IPS-18c (cell line): ENCODE measurements around the gene SSB.
"Not testable (repeated sequence)": the region's sequence is repeated elsewhere in the genome, so short reads cannot be mapped to it uniquely, and the experiment has no call there.

ENCODE experiments used
- H3K4me3 ChIP-seq: 2 replicates; pipeline ENCODE4 v1.7.0; 2013; ENCODE audit warnings: low read depth, mild to moderate bottlenecking, low read length, moderate library complexity; ENCODE audit not compliant: insufficient read depth
- H3K9me3 ChIP-seq: one replicate; pipeline ENCODE4 v1.6.1; 2013; ENCODE audit warnings: mild to moderate bottlenecking, low read length, moderate library complexity; ENCODE audit not compliant: control insufficient read depth, insufficient read depth

SSB gene

DNA sequence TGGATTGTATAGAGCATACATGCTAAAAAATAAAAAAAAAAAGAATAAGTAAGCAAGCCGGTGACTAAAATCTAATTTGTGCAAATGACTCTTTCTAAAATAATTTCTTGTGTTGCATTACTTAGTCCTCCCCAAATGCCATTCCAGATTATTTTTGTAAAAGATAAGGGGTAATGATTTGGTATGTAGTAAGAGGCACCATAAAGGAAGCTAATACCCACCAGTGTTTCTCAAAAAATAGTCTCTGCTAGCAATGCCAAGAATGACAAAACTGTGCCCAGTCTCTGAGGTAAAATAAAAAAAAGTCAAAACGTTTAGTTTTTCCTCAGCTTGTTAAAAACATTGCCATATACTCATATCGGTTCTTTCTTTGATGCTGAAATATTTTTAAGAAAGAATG lies 23.4 kb downstream of the SSB start:
- no peak overlapping the region for H3K4me3 ChIP-seq
- H3K9me3 ChIP-seq, result no peaks in the 10 kb centered on the region

DNA sequence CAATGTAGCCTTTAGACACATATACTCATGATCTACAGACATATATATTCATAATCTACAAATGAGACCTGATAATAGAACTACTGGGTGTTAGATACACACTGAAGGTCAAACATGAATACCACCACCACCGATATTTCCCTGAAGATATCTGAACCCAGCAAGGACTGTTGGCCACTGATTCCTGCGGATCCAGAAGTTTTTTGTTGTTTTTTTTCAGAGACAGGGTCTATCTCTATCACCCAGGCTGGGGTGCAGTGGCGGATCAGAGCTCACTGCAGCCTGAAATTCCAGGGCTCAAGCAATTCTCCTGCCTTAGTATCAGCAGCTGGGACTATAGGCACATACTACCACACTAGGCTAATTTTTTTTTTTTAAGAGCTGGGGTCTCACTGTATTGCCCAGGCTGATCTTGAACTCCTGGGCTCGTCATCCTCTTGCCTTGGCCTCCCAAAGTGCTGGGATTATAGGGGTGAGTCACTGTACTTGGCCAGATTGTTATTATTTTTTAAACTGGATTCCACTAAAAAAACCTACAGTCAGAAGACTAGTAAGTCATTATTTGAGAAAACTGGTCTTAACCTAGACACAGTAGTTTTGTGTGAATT lies 24.2 kb downstream of the SSB start:
- no peak overlapping the region for H3K4me3 ChIP-seq

DNA sequence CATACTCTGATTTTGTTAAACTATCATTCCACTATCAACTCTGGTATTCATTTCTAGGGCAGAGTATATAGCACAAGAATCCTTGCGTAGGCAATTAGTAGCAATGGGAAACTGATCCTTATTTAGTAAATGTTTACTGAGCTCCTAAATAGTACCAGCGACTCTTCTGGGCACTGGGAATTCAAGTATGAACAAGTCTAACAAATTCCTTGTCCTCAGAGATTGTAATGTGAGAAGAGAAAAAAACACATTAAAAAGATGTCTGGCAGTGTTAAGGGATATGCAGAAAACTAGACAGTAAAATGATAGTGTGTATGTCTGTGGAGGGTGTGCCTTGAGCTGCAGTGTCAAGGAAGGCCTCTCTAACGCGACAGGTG lies 25.3 kb downstream of the SSB start:
- H3K4me3 ChIP-seq, result peak overlapping the region; percentile 87
- H3K9me3 ChIP-seq, result no peaks in the 10 kb centered on the region

More for the DNA sequence above, 24.2 kb downstream of the SSB start:
- H3K9me3 ChIP-seq, result no peaks in the 10 kb centered on the region

DNA sequence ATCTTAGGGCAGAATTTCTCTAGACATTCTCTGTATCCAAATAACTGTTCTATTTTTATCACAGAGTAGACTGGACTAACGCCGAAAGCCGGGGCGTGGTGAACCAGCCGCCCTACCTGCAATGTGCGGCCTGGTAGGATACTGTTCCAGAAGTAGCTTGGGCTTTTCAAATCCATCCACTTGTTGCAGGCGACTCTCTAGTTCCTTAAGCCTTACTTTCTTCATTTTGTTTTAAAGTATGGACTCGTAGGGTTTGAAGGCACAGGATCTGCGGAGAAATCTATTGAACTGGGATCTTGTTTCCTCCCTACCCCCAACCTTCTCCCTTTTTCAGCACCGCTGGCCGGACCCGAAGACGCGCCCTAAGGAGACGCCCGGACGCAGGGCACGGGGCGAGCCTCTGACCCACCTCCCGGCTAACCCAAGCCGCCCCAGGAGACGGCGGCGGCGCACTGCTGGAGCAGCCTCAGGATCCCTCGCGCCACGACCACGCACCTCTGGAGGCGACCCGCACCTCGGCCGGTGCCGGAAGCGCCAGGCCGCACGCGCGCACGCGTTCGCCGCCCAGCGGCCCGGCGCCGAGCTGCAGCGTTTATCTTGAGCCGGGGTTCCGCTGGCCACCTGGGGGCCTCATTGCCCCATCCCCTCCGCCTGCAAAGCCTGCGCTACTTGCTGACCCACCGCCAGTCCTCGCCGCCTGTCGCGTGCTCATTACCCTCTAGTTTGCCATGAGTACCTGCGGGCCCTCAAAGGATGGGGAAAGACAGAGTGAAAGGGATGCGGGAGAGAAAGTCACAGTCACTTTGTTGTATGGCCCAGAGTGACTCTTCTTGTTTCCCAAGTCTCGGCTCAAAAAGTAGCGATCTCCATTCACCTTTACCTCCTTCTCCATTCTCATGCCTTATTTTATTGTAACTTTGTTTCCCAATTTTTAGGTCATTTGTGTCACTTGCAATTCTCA lies 26.0 kb downstream of the SSB start, which contains the start of gene METTL5:
METTL5 (minus strand) TSS at position 533 of the 961 bp plus-strand sequence; CDS start at position 225, 308 bp downstream.
- H3K4me3 ChIP-seq, result peak within 1 kb of the TSS; percentile 87
- H3K9me3 ChIP-seq, result no peaks in the 10 kb centered on the region

DNA sequence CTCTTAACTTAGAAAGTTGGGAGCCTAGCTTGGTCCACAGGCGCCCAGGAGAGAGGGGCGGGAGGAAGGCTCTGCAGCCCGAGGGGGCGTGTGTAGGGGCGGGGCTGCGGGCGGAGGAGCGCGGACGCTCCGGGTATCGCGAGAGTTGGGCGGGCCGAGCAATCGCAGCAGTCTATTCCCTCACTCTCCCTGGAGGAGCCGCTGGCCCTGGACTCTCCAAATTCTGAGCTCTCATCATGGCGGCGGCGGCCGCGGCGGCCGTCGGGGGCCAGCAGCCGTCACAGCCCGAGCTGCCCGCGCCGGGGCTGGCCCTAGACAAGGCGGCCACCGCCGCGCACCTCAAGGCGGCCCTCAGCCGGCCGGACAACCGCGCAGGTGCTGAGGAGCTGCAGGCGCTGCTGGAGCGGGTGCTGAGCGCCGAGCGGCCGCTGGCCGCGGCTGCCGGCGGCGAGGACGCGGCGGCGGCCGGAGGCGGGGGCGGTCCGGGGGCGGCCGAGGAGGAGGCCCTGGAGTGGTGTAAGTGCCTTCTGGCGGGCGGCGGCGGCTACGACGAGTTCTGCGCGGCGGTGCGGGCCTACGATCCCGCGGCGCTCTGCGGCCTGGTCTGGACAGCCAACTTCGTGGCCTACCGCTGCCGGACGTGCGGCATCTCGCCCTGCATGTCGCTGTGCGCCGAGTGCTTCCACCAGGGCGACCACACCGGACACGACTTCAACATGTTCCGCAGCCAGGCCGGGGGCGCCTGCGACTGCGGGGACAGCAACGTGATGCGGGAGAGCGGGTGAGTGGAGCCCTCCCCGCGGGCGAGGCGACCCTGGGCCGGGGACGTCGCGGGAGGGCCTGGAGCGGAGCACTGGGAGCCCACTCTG lies 28.8 kb downstream of the SSB start, which contains the start of gene UBR3:
UBR3 (plus strand) TSS at position 183 of the 869 bp plus-strand sequence; CDS start at position 237, 54 bp downstream.
- Histone ChIP-seq H3K4me3 (peak within 1 kb of the TSS; percentile 86), H3K9me3 (no peaks in the 10 kb centered on the region)

DNA sequence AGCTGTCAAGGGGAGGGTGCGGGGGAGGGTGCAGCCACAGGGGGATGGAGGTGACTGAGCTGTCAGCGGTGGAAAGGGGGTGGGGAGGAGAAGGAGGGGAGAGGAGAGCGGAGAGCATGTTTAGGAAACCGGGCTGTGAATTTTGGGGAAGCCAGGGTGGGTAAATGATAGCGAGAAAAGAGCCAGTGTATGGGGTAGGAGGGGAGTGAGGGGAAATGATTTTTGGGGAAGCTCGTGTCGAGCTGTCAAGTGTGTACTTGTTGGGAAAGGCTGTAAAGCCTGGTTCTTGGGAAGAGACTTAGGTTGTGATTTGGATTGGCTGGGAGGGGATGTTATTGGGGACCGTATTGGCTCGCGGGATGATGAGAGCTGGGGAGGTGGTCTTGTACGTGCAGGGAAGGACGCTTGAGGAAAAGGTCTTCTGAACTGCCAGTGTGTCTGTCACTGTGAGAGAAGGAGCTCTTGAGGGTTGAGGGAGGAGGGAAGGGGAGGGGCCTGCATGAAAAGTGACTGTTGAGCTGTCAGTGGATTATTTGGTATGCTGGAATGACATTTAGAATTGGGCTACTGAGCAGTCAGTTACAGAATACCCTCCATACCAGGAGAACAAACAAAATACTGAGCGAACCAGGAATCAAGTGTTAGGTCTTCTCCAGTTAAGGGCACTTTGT lies 29.6 kb downstream of the SSB start:
- Histone ChIP-seq H3K4me3 (peak overlapping the region; percentile 86), H3K9me3 (no peaks in the 10 kb centered on the region)

DNA sequence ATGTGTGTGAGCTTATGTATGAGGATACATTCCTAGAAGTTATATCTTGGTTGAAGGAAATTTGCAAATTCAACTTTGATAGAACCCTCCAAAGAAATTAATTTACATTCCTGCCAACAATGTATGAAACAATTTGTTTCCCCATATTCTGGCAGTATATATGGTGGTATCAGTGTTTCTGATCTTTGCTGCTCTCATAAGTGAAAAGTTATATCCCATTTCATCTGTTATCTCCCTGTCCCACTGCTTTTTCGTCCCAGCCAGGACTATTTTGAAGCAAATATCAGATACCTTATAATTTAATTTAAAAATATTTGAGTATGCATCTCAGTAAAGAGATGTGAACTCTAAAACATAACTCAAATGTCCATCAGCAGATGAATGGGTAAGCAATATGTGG lies 35.7 kb downstream of the SSB start:
- H3K9me3 ChIP-seq, result no peaks in the 10 kb centered on the region
- no peak overlapping the region for H3K4me3 ChIP-seq

DNA sequence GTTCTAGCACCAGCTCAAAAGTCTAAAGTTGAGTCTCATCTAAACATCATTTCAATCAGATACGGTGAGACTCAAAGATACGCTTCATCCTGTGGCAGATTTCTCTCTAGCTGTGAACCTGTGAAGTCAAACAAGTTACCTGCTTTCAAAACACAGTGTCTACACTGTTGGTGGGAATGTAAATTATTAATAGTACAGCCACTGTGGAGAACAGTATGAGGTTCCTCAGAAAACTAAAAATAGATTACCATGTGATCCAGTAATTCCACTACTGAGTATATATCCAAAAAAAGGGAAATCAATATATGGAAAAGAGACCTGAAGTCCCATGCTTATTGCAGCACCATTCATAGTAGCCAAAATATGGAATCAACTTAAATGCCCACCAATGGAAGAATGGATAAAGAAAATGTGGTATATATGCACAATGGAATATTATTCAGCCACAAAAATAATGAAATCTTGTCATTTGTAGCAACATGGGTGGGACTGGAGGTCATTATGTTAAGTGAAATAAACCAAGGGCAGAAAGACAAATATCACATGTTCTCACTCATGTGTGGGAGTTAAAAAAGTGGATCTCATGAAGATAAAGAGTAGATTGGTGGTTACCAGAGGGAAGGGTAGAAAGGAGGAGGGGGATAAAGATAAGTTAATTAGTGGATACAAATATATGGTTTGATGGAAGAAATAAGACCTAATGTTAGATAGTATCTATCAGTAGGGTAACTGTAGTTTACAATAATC lies 40.2 kb downstream of the SSB start:
- Histone ChIP-seq H3K4me3 (no peak overlapping the region), H3K9me3 (no peaks in the 10 kb centered on the region)

DNA sequence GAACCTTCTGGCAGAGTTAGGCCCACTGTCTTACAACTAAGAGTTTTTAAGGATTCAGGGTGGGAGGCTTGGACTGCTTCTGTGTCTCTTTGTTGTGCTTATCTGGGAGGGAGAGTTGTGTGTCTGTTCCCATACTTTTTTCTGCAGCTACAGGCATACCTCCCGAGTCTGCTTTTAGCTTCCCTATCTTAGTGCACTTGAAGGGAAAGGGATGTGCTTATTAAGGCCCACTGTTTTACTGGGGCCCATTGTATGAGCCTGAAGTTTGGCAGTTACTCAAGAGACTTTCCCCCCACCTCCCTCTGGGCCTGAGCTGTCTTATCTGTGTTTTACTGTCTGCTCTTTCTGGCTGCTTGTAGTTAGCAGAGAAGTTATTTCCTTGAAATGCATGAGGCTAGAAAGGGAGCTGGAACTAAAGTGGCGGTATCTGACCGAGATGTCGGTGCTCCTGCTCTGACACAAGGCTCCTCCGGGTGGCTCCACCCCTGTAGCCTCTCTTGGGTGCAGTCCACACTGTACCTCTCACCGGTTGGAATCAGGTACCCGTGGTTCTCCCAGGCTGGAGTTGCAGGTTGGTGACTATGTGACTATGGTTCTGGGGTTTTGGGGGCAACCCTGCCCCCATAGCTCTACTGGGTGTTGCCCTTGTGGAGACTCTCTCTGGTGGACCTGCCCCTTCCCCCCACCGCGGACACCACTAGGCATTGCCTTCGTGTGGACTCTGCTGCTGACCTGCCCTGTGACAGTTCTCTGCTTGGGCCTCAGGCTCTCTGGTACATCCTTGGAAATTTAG lies 41.5 kb downstream of the SSB start:
- Histone ChIP-seq H3K4me3 (no peak overlapping the region), H3K9me3 (no peaks in the 10 kb centered on the region)

DNA sequence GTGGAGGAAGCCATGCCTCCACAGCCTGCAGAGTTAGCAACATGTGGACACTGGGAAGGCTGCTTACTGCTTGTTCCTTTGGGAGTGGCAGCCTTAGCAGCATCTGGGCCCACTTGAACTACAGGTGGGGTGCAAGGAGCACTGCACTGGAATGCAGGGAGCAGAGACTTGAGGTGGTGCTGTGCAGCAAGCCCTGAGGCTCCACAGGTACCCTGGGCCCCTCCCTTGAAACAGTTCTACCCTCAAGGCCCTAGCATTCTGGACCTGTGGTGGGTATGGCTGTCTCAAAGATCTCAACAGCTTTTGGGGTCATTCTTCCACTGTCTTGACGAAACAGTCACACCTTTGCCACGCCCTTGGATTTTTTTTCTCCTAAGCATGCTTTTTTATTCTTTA lies 42.1 kb downstream of the SSB start:
- no peaks in the 10 kb centered on the region for H3K9me3 ChIP-seq
- no peak overlapping the region for H3K4me3 ChIP-seq

DNA sequence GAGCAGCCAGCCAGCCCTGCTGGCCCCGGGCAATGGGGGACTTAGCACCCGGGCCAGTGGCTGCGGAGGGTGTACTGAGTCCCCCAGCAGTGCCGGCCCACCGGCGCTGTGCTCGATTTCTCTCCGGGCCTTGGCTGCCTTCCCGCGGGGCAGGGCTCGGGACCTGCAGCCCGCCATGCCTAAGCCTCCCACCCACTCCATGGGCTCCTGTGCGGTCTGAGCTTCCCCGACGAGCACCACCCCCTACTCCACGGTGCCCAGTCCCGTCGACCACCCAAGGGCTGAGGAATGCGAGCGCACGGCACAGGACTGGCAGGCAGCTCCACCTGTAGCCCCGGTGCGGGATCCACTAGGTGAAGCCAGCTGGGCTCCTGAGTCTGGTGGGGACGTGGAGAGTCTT lies 43.0 kb downstream of the SSB start:
- not testable (repeated sequence) for H3K4me3 ChIP-seq, H3K9me3 ChIP-seq

DNA sequence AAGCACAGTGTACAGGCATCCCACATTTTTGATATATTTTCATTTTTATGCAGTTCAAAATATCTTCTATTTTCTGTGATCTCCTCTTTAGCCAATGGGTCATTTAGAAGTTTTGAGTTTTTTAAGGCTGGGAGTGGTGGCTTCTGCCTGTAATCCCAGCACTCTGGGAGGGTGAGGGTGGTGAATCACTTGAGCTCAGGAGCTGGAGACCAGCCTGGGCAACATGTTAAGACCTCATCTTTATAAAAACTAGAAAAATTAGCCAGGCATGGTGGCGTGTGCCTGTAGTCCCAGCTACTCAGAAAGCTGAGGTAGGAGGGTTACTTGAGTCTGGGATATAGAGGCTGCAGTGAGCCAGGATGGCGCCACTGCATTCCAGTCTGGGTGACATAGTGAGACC lies 46.3 kb downstream of the SSB start:
- peaks cover 2% of the 10 kb centered on the region for H3K9me3 ChIP-seq
- H3K4me3 ChIP-seq, result no peak overlapping the region

DNA sequence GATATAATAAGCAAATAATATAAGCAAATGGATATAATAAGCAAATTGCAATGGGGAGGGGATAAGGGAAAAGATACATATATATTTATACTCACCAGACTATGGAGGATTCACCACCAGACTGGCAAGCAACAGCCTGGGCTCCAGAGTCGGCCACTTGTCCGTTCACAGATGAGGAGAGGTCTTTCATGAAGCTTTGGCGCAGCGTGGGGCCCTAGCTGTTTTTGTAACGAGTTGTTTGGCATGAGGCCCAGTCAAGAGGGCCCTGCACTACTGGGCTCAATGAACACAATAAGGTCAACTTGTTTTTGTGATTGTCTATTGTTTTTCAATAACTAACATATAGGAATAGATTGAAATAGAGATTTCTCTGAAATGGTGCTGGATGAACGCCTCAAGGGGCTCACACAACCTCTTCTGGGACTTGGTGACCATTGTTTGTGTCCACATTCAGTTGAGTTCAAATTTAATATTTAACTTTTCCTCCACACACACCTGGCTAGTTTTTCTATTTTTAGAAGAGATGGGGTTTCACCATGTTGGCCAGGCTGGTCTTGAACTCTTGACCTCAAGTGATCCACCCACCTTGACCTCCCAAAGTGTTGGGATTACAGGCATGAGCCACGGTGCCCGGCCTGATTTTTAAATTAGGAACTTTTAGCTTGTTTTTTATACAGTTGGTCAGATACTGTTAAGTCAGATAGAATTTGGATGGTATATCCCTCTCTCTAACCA lies 50.5 kb downstream of the SSB start:
- H3K4me3 ChIP-seq, H3K9me3 ChIP-seq: not testable (repeated sequence)

DNA sequence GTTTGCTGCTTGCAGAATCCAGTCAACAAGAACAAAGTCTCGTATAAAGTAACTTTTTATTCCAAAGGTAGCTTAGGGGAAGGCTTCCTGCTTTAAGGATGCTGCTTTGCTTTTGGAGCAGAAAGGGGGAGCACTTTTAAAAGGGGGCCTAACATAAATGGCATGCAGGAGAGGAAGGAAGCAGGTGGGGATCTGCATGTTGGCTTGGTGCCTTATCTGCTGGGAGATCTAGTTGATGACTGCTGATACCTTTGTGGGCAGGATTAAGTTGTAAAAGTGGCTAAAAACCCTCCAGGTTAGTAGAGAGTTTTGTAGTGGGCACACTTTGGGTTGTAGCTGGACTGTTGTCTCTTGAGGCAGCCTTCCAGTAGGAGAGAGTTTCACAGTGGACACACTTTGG lies 51.0 kb downstream of the SSB start:
- Histone ChIP-seq H3K4me3 (no peak overlapping the region), H3K9me3 (peaks cover 2% of the 10 kb centered on the region)

DNA sequence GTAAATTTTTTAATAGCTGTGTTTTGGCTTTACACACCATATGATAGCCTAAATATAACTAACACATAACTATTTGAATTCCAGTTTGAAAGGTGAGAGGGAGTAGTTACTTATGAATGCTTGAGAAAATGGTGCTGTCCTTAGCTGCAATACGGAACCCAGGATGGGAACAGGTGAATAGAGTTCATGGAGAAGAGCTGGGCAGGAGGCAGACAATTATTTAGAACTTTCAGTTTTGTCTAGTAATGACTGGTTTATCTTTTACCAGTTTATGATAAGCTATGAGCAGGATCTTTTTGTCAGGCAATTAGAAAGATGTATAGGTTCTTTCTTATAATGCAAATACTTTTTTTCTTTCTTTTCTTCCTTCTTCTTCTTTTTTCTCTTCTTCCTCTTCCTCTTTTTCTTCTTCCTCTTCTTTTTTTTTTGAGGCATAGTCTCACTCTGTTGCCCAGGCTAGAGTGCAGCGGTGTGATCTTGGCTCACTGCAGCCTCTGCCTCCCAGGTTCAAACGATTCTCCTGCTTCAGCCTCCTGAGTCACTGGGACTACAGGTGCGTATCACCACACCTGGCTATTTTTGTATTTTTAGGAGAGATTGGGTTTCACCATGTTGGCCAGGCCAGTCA lies 54.5 kb downstream of the SSB start:
- Histone ChIP-seq H3K9me3 (peaks cover 6% of the 10 kb centered on the region), H3K4me3 (no peak overlapping the region)
